K562 (cell line): ENCODE data around the gene SURF4. TPM values are rescaled to one million over a fixed set of nuclear protein-coding genes. Genes with fewer than 3 reads are reported as not detected.

Experiments
- ARHGAP35 ChIP-seq: fragments of 450-650 bp; IDR thresholded peaks from 2 replicates; pipeline ENCODE4 v1.6.1; 2018; ENCODE audit not compliant: partially characterized antibody
- EGR1 ChIP-seq: fragments of 450-650 bp; conservative IDR thresholded peaks from 2 replicates; pipeline ENCODE4 v1.6.1; 2017; ENCODE audit warnings: mild to moderate bottlenecking
- KAT8 ChIP-seq: fragments of 450-650 bp; IDR thresholded peaks from 2 replicates; pipeline ENCODE4 v1.6.1; 2016; ENCODE audit warnings: low read depth, mild to moderate bottlenecking
- KLF1 ChIP-seq: fragments of 450-650 bp; IDR thresholded peaks from 2 replicates; pipeline ENCODE4 v1.6.1; 2016; ENCODE audit warnings: missing genetic modification characterization, missing compliant biosample characterization
- MTF1 ChIP-seq: fragments of 250-450 bp; sonication (Bioruptor Pico); IDR thresholded peaks from 2 replicates; pipeline ENCODE4 v1.9.0; 2021; ENCODE audit warnings: moderate library complexity, mild to moderate bottlenecking, inconsistent platforms, borderline replicate concordance
- POLR2G ChIP-seq: fragments of 200-400 bp; formaldehyde crosslinking; IDR thresholded peaks from 2 replicates; pipeline ENCODE4 v1.6.1; 2017; ENCODE audit warnings: low read depth, mild to moderate bottlenecking, antibody characterized with exemption, low read length, moderate library complexity
- RBM22 ChIP-seq: fragments of 200-400 bp; formaldehyde crosslinking; IDR thresholded peaks from 2 replicates; pipeline ENCODE4 v1.6.1; 2018; ENCODE audit warnings: low read length, low read depth; ENCODE audit not compliant: poor library complexity, severe bottlenecking
- SNIP1 ChIP-seq: fragments of 450-650 bp; IDR thresholded peaks from 2 replicates; pipeline ENCODE4 v1.7.1; 2017; ENCODE audit warnings: low read depth, mild to moderate bottlenecking
- XRCC4 ChIP-seq: IDR thresholded peaks from one replicate; pipeline ENCODE4 v1.6.1; 2011; ENCODE audit not compliant: insufficient read depth, insufficient read length; ENCODE audit errors: extremely low read depth
- YY1 ChIP-seq, 3 experiments: IDR thresholded peaks; 2 replicates each; pipeline ENCODE4 v1.6.1; 2011; ENCODE audit warnings: low read length in 2 of 3, mild to moderate bottlenecking in 2 of 3, moderate library complexity in 2 of 3, borderline replicate concordance in 1 of 3, control low read depth in 1 of 3, low read depth in 1 of 3; ENCODE audit not compliant: insufficient read depth in 3 of 3, insufficient replicate concordance in 2 of 3, control insufficient read depth in 1 of 3, insufficient read length in 1 of 3; ENCODE audit errors: extremely low read depth in 1 of 3
- ZKSCAN8 ChIP-seq: fragments of 200-800 bp; sonication (Bioruptor generic); IDR thresholded peaks from 2 replicates; pipeline ENCODE4 v1.6.1; 2016; ENCODE audit warnings: missing genetic modification characterization, missing compliant biosample characterization
- ZNF197 ChIP-seq: fragments of 200-800 bp; sonication (Bioruptor generic); IDR thresholded peaks from 2 replicates; pipeline ENCODE4 v1.6.1; 2016; ENCODE audit warnings: low read depth, missing genetic modification characterization, missing compliant biosample characterization
- ZNF263 ChIP-seq: sonication (generic); formaldehyde crosslinking; IDR thresholded peaks from 2 replicates; pipeline ENCODE4 v1.8.0; 2022; ENCODE audit warnings: mild to moderate bottlenecking, missing genetic modification reagents, borderline replicate concordance
- ZNF77 ChIP-seq: fragments of 250-450 bp; sonication (Bioruptor Pico); IDR thresholded peaks from 2 replicates; pipeline ENCODE4 v1.5.0; 2020
- polyA plus RNA-seq, 8 experiments: library from polyadenylated mRNA; depleted of rRNA in 4 of 8; stranded (reverse) in 5 of 8; unstranded in 3 of 8; fragments of >200 nt; fragmentation: Nextera tagmentation in 2 of 8; fragmentation: Illumina TruSeq in 1 of 8; extraction: Ambion mirVana in 2 of 8; extraction: Trizol in 1 of 8; gene quantifications; 2 replicates each; pipeline versions ENCODE4 v1.2.1 to v1.2.3, GENCODE V29; 2011 to 2014; ENCODE audit warnings: inconsistent platforms in 1 of 8, missing spikeins in 1 of 8
- total RNA-seq, 7 experiments: library from RNA; depleted of rRNA in 6 of 7; stranded (reverse); fragments of >200 nt in 6 of 7; fragmentation: Illumina TruSeq in 2 of 7; extraction: Trizol in 2 of 7; gene quantifications; 2 replicates each; pipeline versions ENCODE4 v1.2.1 to v1.2.3, GENCODE V29; 2011 to 2021; ENCODE audit warnings: low replicate concordance in 1 of 7
- TF ChIP-seq, protein P1 (sequence below): fragments of 450-650 bp; formaldehyde crosslinking; IDR thresholded peaks from 2 replicates; pipeline ENCODE4 v1.4.0; 2020; ENCODE audit warnings: mild to moderate bottlenecking, moderate library complexity
- TF ChIP-seq, protein P2 (sequence below): fragments of 250-450 bp; sonication (Bioruptor Pico); IDR thresholded peaks from 2 replicates; pipeline ENCODE4 v1.4.0; 2020; ENCODE audit warnings: borderline replicate concordance
- TF ChIP-seq, protein P3 (sequence below): fragments of 250-450 bp; sonication (Bioruptor Pico); IDR thresholded peaks from 2 replicates; pipeline ENCODE4 v1.5.0; 2021; ENCODE audit warnings: mild to moderate bottlenecking, moderate library complexity
- TF ChIP-seq, protein P4 (sequence below): sonication (generic); formaldehyde crosslinking; IDR thresholded peaks from 2 replicates; pipeline ENCODE4 v1.4.0; 2020; ENCODE audit warnings: mild to moderate bottlenecking, missing genetic modification reagents

SURF4 gene
- total and polyA plus RNA-seq, 9 of the 15 experiments (the other 6 are each of a cell fraction or from before 2014, with no cell fraction given) = 8.4 to 176 (median 130) TPM

DNA sequence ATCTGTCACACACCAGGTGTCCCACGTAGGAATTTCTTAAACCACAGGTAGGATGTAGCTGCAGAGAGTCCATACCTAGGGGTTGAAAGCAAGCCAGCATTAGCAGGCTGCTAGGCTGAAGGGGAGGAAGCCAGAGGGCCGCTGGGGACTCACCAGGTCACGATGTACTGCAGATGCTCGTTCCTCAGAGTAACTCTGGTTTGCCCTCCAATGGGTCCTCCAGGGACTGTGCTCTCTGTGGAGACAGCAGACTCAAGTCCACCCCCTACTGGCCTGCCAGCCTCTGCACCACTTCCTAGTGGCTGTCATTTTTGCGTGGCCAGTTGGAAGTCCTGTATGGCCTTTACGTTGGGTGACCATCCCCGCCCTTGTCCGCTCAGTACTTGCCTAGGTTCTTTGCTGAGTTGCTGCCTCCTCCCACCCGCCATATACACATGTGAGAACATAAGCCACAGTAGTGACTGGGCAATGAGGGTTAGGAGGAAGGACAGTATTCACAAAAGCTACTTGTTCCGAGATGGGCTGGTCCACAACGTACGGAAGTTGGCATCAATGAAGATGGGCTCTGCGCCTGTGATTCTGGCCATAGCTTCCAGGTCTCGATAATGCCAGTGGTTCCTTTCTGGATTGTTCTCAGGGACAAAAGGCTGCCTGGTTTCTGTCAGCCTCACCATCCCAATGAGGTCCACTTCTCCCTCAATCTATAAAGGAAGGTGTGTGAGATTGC is 23.8 kb downstream of the SURF4 start (continued):
- TF ChIP-seq, protein P1, sequence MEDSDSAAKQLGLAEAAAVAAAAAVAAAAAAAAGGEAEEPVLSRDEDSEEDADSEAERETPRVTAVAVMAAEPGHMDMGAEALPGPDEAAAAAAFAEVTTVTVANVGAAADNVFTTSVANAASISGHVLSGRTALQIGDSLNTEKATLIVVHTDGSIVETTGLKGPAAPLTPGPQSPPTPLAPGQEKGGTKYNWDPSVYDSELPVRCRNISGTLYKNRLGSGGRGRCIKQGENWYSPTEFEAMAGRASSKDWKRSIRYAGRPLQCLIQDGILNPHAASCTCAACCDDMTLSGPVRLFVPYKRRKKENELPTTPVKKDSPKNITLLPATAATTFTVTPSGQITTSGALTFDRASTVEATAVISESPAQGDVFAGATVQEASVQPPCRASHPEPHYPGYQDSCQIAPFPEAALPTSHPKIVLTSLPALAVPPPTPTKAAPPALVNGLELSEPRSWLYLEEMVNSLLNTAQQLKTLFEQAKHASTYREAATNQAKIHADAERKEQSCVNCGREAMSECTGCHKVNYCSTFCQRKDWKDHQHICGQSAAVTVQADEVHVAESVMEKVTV = no peak
- TF ChIP-seq, protein P2, sequence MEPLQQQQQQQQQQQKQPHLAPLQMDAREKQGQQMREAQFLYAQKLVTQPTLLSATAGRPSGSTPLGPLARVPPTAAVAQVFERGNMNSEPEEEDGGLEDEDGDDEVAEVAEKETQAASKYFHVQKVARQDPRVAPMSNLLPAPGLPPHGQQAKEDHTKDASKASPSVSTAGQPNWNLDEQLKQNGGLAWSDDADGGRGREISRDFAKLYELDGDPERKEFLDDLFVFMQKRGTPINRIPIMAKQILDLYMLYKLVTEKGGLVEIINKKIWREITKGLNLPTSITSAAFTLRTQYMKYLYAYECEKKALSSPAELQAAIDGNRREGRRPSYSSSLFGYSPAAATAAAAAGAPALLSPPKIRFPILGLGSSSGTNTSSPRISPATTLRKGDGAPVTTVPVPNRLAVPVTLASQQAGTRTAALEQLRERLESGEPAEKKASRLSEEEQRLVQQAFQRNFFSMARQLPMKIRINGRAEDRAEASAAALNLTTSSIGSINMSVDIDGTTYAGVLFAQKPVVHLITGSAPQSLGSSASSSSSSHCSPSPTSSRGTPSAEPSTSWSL (CRISPR knock-in tag) = no peak
- no peak for TF ChIP-seq SNIP1
- no peak for TF ChIP-seq ZKSCAN8
- TF ChIP-seq XRCC4 = no peak
- TF ChIP-seq ZNF77 (CRISPR knock-in tag) = no peak
- no peak for TF ChIP-seq MTF1
- no peak for TF ChIP-seq EGR1
- TF ChIP-seq ZNF197 (CRISPR knock-in tag) = no peak
- peak in 2 of 3 experiments; percentile 20 to 67 for TF ChIP-seq YY1 (IDR thresholded peaks at IDR 0.05; ENCODE audit: borderline replicate concordance in 1 of 3, control insufficient read depth in 1 of 3, extremely low read depth in 1 of 3, insufficient read depth in 3 of 3, insufficient read length in 1 of 3, insufficient replicate concordance in 2 of 3, low read depth in 1 of 3, low read length in 2 of 3)
- TF ChIP-seq, protein P3, sequence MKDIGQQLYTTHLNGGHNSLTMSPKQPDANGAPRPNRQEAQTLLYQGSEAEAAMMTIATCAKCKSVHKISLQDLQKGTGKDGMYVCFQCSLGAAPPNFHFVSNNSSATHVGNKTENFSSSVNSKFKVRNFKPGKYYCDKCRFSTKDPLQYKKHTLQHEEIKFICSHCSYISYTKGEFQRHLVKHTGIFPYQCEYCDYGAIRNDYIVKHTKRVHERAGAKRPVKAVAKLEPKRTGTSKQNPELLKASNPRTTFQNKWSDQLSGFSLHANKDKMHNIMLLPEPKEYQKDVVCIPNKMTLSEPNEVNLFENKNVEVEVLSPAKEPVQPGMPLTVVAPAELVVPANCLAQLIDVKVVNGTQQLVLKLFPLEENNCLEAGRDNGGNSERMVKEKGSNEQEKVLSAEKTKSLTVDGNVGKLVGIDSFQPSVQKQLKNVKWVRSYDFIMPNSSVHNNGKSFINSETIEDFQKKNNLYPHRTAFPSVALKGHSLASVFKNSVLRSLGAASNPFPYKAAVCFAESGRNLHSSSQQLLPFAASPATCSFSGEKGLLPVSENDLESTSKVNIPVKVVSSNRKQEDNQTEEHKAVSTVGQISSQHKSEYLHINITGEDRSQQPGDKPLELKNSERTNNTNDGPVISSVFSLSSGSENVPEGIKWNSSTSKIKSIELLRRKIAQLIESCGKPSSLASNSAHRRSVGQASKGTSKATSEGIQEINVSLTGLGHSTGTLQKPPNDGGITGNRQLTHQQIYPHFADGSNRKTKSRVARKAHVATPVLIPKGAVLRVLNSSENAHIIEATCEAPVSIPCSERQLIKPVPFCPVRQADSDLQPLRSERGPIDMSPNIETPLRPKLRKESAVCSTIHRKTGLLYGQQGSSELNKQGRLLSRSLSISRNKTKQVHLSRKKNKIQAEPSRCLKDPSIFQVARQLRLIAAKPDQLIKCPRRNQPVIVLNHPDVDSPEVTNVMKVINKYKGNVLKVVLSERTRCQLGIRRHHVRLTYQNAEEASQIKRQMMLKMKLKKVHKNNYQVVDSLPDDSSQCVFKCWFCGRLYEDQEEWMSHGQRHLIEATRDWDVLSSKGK (CRISPR knock-in tag) = no peak
- TF ChIP-seq POLR2G = no peak
- TF ChIP-seq KLF1 (tag) = no peak
- TF ChIP-seq, protein P4, sequence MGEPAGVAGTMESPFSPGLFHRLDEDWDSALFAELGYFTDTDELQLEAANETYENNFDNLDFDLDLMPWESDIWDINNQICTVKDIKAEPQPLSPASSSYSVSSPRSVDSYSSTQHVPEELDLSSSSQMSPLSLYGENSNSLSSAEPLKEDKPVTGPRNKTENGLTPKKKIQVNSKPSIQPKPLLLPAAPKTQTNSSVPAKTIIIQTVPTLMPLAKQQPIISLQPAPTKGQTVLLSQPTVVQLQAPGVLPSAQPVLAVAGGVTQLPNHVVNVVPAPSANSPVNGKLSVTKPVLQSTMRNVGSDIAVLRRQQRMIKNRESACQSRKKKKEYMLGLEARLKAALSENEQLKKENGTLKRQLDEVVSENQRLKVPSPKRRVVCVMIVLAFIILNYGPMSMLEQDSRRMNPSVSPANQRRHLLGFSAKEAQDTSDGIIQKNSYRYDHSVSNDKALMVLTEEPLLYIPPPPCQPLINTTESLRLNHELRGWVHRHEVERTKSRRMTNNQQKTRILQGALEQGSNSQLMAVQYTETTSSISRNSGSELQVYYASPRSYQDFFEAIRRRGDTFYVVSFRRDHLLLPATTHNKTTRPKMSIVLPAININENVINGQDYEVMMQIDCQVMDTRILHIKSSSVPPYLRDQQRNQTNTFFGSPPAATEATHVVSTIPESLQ = no peak
- TF ChIP-seq ARHGAP35 = no peak
- TF ChIP-seq RBM22 = no peak
- TF ChIP-seq ZNF263 (CRISPR knock-in tag) = peak; percentile 98
- no peak for TF ChIP-seq KAT8
